Skeletal muscle cell (primary cell): ENCODE data around the gene DAB2IP.
"Not testable (repeated sequence)": the region's sequence is repeated elsewhere in the genome, so short reads cannot be mapped to it uniquely, and the experiment has no call there.

ENCODE experiments used
- DNase-seq: peaks from one replicate; pipeline ENCODE4 v3.0.0-alpha.2; 2010; ENCODE audit warnings: low read depth
- H3K4me3 ChIP-seq: 2 replicates; pipeline ENCODE4 v1.5.1; 2011; ENCODE audit warnings: low read depth, mild to moderate bottlenecking, control low read depth, low read length, moderate library complexity

The DAB2IP gene

DNA sequence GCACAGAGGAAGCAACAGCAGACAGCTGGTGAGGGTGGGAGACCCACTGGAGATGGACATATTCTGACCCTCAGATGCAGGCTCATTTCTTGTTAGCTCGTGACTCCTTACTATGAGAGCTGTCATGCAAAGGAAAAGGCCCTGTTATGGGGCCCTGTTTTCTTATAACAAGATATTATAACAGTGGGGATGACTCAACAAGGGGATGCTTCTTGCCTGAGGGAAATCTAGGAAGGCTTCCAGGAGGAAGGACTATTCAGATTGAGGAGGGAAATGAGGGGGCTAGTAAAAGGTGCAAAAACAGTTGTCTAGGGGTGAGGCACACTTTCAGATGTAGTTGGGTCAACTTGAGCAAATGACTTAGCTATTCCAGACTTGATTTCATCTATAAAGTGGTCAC lies 83.0 kb downstream of the DAB2IP start:
- H3K4me3 ChIP-seq = no peak overlapping the region
- no peak for DNase-seq

DNA sequence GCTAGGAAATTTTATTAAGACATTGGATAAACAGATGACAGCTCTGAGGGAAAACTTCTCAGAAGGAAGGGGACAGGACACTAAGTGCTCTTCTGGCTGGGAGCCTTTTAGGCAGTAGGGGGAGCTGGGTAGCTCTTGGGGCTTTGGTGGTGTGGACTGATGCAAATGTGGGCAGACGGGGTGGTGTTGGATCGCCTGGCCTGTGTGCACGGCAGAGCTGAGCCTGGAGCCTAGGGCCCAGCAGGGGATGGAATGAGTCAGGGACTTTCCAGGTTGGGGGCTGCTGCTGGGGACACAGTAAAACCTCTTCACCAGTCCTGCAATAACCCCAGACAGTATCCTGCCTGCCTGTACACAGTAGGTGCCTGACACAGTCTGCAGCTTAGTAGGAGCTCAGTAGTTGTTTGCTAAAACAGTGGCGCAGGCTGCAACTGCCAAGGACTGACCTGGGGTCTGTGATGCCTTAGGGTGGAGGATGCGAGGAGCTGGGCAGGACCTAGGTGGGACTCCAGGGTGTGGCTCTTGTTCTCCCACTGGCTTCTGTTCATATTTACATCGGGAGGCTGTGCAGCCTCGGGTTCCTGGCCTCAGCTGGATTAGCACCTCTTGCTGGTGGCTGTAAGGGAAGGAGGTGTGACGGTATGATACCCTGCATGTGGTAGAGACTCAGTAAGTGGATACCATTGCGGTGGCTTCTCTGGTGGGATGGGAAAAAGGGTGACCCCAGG lies 83.8 kb downstream of the DAB2IP start:
- no peak overlapping the region for H3K4me3 ChIP-seq
- no peak for DNase-seq

DNA sequence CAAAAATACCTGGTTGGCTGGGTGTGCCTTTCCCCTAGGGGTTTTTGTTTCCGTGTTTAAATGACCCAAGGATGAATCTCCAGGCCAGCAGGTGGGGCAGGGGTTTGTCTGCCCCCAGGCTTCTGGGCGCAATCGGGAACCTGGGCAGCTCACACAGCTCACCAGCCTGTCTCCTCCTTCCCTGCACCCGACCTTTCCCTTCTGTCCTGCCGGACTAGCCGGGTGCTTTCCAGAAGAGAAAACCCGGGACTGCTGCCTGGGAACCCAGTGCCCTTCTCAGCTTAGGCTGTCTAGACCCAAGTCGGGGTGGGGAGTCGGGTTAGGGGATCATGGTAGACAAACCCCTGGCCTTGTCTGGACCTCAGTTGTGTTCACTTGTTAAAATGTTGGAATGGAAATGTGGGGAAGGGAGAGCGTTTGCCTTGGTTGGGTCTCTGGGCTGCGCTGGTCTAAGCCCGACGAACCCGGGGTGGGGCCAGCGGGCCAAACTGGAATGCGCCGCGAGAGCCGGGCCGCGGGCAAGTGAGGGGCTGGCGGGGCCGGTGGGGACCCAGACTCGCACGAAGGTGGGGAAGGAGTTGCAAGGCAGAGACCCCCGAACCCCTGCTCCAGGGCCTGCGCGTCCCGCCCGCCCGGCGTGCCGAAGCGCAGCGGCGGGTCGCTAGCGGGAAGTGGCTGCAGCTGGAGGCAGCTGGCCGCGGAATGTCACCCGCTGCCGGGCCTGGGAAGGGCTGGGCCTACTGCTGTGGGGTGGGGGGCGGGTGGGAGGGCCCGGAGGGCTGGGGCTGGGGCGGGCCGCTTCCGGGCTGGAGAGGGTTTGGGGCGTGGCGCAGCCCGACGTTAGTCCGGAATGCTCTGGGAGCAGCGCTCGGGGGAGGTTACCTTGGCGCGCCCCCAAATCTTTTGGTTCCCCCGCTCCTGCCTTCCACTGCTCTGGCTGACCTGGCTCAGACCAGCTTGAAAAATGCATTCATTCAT lies 84.6 kb downstream of the DAB2IP start:
- DNase-seq = no peak
- peak overlapping the region; percentile 29 for H3K4me3 ChIP-seq

DNA sequence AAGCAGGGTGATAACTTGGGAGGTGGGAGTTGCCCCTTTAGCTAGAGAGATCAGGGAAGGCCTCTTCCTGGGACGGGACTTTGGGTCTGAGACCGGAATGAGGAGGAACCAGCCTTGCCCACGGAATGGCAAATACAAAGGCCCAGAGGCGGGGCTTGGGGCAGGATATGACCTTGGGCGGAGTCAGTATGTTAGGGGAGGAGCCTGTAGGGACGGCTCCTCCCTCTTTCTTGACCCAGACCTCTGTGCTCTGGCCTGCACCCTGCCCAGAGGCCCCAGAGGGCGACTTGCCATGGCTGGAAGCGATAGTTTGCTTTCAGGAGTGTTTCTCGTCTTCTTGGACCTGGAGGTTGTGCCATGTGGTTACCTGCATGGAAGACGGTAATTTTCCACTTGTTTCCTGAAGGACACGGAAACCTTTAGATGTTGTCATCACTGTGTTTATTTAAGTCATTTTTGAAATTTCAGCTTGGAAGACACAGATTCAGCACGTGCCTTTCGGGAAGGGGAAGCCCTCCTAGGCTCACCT lies 85.6 kb downstream of the DAB2IP start:
- DNase-seq = no peak

DNA sequence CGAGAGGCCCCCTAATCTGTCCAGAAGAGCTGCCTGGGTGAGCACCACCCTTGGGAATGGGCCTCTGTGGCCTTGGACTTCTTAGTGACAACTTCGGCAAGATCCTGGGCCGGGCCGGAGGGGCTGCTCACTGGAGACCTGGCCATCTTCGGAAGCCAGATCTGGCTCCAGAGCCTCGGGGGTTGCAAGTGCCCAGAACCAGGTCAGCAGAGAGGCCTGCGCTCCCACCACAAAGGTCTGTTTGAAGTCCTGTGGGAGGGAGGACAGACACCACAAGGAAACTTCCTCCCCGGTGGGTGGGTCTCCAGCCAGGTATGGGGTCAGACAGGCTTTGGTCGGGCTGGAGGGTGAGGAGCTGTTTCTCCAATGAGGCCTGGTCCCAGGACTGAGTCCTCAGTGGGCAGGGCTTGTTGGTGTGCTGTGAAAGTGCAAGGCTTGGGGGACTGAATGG lies 86.1 kb downstream of the DAB2IP start:
- DNase-seq = no peak
- H3K4me3 ChIP-seq = no peak overlapping the region

More for the DNA sequence above, 85.6 kb downstream of the DAB2IP start:
- no peak overlapping the region for H3K4me3 ChIP-seq

DNA sequence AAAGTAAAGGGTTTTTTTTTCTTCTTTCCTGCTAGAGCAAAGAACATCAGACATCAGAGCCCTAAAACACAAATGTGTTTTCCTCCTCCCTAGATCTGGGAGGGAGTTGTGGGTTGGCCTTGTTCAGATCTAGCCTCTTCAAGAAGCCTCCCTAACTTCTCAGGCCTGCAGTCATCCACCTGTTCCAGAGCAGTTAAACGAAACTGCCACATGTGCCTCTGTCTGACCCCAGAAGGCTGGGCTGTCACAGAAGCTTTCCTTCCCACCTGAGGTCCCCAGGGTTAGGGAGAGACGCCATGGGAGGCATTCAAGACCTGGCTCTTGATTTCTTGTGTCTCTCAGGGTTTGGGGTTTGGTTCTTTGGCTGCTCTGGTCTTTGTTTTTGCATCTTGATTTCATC lies 87.0 kb downstream of the DAB2IP start:
- H3K4me3 ChIP-seq = no peak overlapping the region
- DNase-seq = no peak

DNA sequence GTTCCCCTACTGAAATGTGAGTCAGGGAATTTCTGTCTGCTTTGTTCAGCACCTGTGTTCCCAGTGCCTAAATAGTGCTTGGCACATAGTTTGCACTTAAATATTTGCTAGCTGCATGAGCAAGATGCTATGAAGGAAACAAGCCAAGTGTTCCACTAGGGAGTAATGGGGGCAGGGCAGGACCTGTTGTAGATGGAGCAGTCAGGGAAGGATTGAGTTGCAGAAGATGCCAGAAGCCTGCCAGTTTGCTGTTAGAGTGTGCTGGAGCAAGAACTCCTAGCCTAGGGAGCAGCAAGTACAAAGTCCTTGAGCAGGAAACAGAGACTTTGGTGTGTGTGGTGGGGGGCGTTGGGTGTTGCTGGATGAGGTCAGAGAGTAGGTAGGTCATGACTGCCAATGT lies 87.5 kb downstream of the DAB2IP start:
- no peak overlapping the region for H3K4me3 ChIP-seq
- no peak for DNase-seq

DNA sequence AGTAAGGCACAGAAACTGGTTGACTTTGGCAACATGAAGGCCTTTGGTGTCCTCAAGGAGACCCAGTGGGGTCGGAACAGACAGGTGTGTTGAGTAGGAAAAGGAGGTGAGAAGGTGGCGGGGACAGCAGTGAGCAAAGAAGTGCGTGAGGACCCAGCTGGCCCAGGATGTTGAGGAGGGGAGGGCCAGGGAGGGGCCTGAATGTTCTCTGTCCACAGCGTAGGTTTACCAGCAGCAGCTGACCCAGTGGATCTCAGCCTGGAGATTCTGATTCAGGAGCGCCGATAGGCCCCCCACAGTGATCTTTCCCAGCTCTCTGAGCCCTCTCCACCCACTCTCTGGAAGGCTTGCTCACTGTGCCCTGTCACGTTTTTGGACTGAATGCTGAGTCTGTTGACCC lies 88.5 kb downstream of the DAB2IP start:
- DNase-seq = no peak
- no peak overlapping the region for H3K4me3 ChIP-seq

DNA sequence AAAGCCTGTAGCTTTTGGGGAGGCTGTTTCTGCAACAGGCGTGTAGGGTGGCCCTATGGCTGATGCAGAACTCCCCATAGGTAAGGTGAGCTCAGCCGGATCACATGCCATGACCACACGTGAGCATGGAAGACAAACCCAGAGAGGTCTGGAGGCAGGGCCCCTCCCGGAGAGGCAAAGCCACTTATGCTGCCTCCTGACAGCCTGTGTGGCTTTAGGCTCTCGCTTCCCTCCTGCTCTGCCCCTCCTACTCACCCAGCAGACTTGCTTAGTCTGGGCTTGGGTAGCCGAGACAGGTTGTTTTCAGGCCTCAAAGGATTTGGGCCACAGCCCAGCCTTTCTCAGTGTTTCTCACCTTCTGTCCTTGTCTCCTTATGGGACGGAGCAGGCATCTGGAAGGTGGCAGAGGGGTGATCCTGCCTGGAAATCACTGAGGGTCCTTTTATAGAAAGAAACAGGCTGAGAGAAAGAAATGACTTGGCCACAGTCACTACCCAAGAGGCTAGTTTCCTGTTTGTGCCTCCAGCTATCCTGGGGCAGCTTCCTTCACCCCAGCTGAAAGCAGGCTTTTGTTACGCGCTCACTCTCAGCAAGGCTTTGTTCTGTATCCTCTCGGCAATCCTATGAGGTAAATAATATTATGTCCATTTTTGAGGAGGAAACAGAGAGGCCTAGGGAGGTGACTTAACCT lies 89.9 kb downstream of the DAB2IP start:
- no peak overlapping the region for H3K4me3 ChIP-seq
- no peak for DNase-seq

DNA sequence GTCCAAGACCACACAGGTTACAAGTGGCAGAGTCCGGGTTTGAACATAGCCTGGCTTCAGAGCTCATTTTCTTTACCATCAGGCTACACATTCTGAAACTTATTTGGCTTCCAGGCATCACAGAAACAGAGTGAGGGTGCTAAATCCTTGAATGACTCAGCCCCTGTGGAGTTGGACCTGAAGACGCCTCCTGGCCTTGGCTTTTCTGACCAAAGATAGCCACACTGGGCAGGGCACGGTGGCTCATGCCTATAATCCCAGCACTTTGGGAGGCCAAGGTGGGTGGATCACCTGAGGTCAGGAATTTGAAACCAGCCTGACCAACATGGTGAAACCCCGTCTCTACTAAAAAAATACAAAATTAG lies 90.5 kb downstream of the DAB2IP start:
- not testable (repeated sequence) for DNase-seq, H3K4me3 ChIP-seq

DNA sequence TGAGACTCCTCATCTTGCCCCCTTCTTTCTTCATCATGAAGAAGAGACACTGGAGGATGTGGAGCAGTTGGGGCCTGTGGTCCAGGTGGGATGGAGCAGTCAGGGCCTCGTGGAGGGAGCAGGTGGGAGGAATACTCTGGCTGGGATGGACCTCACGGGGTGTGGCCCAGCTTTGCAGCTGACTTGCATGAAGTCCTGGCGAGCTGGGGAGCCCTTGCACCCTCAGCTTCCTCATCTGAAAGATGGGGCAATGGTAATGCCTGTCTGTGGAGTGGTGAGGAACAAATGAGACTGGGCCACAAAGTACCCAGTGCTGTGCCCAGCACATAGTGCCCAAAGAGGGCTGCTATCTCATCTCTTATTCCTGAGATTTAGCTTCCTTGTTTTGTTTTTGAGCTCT lies 91.5 kb downstream of the DAB2IP start:
- no peak for DNase-seq
- H3K4me3 ChIP-seq = peak overlapping the region; percentile 37

DNA sequence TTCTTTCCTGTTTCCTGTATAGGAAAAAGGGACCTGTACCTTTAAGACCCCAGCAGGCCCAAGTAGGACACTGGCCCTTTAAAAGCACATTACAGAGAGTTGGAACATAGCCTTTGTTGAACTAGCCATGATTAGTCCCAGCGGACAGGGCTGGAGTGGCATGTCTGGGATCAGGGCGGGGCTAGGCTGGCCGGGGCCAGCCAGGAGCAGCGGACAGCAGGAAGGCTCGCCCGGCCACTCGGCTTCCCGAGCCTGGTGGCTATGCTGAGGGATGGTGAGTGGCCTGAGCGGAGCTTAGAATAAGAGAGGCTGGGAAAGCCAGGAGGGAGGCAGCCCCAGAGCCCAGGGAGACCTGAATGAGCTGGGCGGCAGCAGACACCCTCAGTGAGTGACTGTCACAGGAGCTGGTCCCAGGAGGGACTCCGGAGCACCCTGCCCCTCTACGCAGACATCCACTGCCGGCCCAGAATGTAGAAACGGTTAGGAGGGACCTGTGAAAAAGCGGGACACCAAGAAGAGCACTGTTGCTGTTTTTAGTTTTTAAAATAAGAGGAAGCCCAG lies 92.1 kb downstream of the DAB2IP start:
- H3K4me3 ChIP-seq = peak overlapping the region; percentile 37
- DNase-seq = no peak

DNA sequence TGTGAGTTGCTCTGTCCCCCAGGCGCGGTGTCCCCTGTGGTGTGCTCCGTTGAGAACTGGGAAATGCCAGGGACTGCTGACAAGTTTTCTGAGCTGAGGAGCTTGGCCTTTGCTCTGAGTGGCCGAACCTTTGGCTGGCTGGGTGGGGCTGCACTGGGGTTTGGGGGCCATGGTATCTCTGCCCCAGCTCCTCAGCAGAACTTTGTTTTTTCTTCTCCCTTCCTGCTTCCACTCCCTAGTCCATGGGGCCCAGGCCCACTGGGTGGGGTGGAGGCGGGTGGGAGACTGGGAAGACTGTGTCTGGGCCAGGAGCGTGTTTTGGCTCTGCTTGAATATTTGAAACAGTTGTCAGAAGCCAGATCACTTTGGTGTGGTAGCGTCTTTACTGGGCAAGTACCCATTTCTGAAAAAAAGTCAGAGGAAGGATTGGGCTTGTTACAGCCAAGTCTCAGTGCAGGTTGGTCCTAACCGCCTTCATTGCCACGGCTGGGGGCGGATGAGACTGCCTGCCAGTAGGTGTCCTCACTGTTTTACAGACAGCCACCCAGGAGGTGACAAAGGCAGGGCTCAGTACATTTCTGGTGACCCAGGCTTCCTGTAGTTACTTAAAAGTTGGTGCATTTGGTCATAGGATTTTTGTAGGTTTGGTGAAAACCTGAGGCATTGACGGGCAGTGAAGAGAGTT lies 92.7 kb downstream of the DAB2IP start:
- peak overlapping the region; percentile 37 for H3K4me3 ChIP-seq
- no peak for DNase-seq

DNA sequence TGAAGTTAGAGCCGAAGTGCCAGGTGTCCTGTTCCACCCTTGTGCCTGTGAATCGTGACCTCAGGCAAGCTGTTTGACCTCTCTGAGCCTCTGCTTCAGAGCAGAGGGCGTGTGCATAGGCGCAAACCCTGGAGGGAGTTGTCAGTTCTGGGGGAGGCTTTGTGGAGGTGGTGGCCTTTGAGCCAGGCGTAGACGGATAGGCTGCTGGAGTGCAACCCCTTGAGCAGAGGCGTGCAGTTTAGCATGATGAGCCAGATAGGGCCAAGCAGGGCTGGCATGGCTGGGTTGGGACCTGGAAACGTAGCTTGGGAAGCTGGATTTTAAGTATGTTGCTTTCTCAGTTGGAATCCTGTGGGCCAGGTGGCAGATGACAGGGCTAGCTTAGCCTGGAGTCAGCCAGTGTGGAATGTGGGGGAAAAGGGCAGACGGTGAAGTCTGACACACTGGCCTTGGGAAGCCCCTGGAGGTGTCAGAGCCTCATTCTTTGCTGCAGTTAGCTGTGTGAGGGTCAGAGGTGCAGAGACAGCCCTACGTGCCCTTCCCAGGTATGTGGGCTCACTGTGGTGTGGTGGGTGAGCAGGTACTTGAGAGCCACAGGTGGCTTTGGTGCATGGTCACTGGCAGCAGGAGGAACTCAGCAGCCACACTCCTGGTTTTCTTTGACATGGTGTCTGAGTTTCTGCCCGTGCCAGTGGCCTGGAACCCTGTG lies 93.4 kb downstream of the DAB2IP start:
- no peak overlapping the region for H3K4me3 ChIP-seq
- no peak for DNase-seq

DNA sequence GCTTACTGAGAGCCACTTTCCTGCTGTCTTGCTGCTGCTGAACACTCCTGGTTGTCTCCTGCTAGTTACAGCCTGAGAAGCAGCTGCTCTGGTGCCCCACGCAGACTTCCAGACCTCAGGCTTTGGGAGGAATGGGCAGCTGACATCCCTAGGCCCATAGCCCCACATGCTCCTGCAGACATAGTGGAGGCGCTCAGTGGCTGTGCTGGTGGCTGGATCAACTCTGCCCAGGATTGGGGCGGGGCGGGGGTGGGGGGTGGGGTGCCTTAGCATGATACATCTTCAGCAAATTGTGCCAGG lies 93.9 kb downstream of the DAB2IP start:
- no peak overlapping the region for H3K4me3 ChIP-seq
- no peak for DNase-seq

DNA sequence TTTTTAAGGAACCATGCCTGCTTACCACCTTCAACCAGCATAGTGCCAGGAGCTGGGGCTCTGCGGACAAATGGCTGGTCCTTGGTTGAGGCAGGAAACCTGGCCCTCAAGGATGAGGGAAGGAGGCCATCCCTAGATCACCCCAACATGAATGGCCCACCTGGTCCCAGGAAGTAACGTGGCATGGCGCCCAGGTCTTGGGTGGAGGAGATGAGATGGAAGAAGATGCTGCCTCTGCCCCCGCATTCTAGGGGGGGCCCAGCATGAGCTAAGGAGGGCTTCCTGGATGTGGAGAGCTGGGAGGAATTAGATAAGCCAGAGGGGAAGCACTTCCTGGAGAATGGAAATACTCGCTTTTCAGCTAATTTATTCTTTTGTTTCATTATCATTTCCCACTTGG lies 95.0 kb downstream of the DAB2IP start:
- no peak overlapping the region for H3K4me3 ChIP-seq

DNA sequence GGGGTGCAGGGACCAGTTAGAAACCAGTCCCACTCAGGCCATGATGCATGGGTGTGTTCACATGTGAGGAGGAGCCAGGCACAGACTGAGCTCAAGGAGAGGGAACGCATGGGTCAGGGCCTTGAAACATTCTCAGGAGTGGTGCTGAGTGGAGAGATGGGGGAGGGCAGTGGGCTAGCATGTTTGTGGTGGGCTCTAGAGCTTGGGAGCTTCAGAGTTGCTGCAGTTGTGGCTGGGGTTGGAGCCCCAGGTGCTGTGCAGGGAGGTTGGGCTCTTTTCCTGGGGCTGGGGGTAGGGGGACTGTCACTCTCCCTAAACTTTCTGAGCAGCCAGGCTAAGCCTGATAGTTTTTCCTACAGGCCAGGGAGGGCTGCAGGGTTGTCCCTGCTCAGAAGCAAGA lies 95.4 kb downstream of the DAB2IP start:
- no peak for DNase-seq
- H3K4me3 ChIP-seq = no peak overlapping the region

More for the DNA sequence above, 95.0 kb downstream of the DAB2IP start:
- DNase-seq = no peak

DNA sequence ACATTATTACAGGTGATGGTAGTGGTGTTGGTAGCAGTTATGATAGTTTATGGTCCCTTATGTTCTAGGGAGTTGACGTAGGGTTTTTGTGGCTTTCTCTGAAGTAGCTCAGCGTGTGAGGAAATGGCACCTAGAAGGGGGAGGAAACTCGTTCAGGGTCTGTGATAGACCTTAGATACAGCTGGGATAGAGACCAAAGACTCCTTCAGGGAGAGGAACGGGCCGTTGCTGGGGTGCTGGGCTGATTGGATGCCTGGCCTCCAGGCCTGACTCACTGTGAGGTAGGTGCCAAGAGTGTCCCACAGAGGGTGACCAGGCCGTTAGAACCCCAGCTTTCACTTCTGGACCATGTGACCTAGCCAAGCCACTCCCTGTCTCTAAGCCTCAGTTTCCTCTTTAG lies 96.6 kb downstream of the DAB2IP start:
- DNase-seq = no peak
- no peak overlapping the region for H3K4me3 ChIP-seq
